GM23248 (cell line): ENCODE results near the gene OR2B2.

Experiments used
- EZH2 ChIP-seq: fragments of 200-600 bp; sonication (generic); IDR thresholded peaks from 2 replicates; pipeline ENCODE4 v1.6.1; 2018; ENCODE audit warnings: antibody characterized with exemption, mild to moderate bottlenecking; ENCODE audit not compliant: insufficient read depth, poor library complexity, severe bottlenecking
- EZH2phosphoT487 ChIP-seq: fragments of 200-600 bp; sonication (generic); IDR thresholded peaks from 2 replicates; pipeline ENCODE4 v1.6.1; 2018; ENCODE audit warnings: antibody characterized with exemption, moderate library complexity, mild to moderate bottlenecking, low read depth; ENCODE audit not compliant: insufficient read depth

GRCh38 chr6:27901801-27902200 is 10.4 kb downstream of the OR2B2 start:
- TF ChIP-seq EZH2, result no peak
- no peak for TF ChIP-seq EZH2phosphoT487
